Liver (tissue), 9 donors: ENCODE data around the gene RAB5IF. TPM values are rescaled to one million over a fixed set of nuclear protein-coding genes. Genes with fewer than 3 reads are reported as not detected.

Experiments used
- DNase-seq: peaks from one replicate; pipeline ENCODE4 v3.0.0-alpha.2; 2017; ENCODE audit warnings: low spot score
- H3K27ac ChIP-seq, 2 donors: one replicate each; pipeline ENCODE4 v1.7.0; 2013; ENCODE audit warnings: inconsistent platforms in 2 of 2, low read length in 2 of 2, control low read depth in 1 of 2, low read depth in 1 of 2, mild to moderate bottlenecking in 1 of 2
- H3K27me3 ChIP-seq, 4 donors: one replicate each; pipeline versions ENCODE4 v1.6.1 to v1.7.0; 2013; ENCODE audit warnings: low read length in 3 of 4, inconsistent platforms in 1 of 4, mild to moderate bottlenecking in 1 of 4, moderate library complexity in 1 of 4; ENCODE audit not compliant: control insufficient read depth in 4 of 4, insufficient read depth in 4 of 4
- H3K36me3 ChIP-seq, 4 donors: one replicate each; pipeline versions ENCODE4 v1.6.1 to v1.7.0; 2013; ENCODE audit warnings: low read length in 3 of 4, mild to moderate bottlenecking in 3 of 4, low read depth in 1 of 4, moderate library complexity in 1 of 4; ENCODE audit not compliant: control insufficient read depth in 4 of 4, insufficient read depth in 3 of 4
- H3K4me1 ChIP-seq, 4 donors: one replicate each; pipeline versions ENCODE4 v1.6.1 to v1.7.0; 2013; ENCODE audit warnings: low read length in 3 of 4, mild to moderate bottlenecking in 3 of 4, moderate library complexity in 1 of 4; ENCODE audit not compliant: control insufficient read depth in 4 of 4, insufficient read depth in 4 of 4
- H3K4me3 ChIP-seq, 3 donors: one replicate each; pipeline versions ENCODE4 v1.6.1 to v1.7.0; 2013; ENCODE audit warnings: low read length in 3 of 3, control low read depth in 1 of 3, low read depth in 1 of 3, mild to moderate bottlenecking in 1 of 3
- H3K9ac ChIP-seq, 2 donors: one replicate each; pipeline ENCODE4 v1.7.0; 2013; ENCODE audit warnings: low read length in 2 of 2, mild to moderate bottlenecking in 2 of 2, moderate library complexity in 2 of 2, control low read depth in 1 of 2, low read depth in 1 of 2
- H3K9me3 ChIP-seq, 4 donors: one replicate each; pipeline versions ENCODE4 v1.6.1 to v1.7.0; 2013; ENCODE audit warnings: low read length in 3 of 4; ENCODE audit not compliant: control insufficient read depth in 4 of 4
- CTCF ChIP-seq: fragments of 150-350 bp; IDR thresholded peaks from 2 replicates; pipeline ENCODE4 v1.5.1; 2017; ENCODE audit warnings: improper control_type of control experiment, low read depth, low read length; ENCODE audit not compliant: missing input control
- EGR1 ChIP-seq, 2 donors: IDR thresholded peaks; 2 replicates each; pipeline ENCODE4 v1.6.1; 2016 to 2018; ENCODE audit warnings: antibody characterized with exemption in 2 of 2, low read depth in 2 of 2
- FOXA1 ChIP-seq: IDR thresholded peaks from 2 replicates; pipeline ENCODE4 v1.6.1; 2016; ENCODE audit warnings: antibody characterized with exemption
- FOXA2 ChIP-seq: IDR thresholded peaks from 2 replicates; pipeline ENCODE4 v1.6.1; 2016; ENCODE audit warnings: antibody characterized with exemption
- GABPA ChIP-seq, 2 donors: IDR thresholded peaks in 1 of 2; conservative IDR thresholded peaks in 1 of 2; 2 replicates each; pipeline ENCODE4 v1.6.1; 2016; ENCODE audit warnings: antibody characterized with exemption in 2 of 2, mild to moderate bottlenecking in 1 of 2, moderate library complexity in 1 of 2
- HNF4A ChIP-seq, 2 donors: conservative IDR thresholded peaks; 2 replicates each; pipeline ENCODE4 v1.6.1; 2016; ENCODE audit warnings: antibody characterized with exemption in 2 of 2, mild to moderate bottlenecking in 2 of 2
- HNF4G ChIP-seq: IDR thresholded peaks from 2 replicates; pipeline ENCODE4 v1.6.1; 2016; ENCODE audit warnings: antibody characterized with exemption
- JUND ChIP-seq, 2 donors: IDR thresholded peaks; 2 replicates each; pipeline ENCODE4 v1.6.1; 2016; ENCODE audit warnings: antibody characterized with exemption in 2 of 2
- MAX ChIP-seq: IDR thresholded peaks from 2 replicates; pipeline ENCODE4 v1.6.1; 2016; ENCODE audit warnings: antibody characterized with exemption
- RAD21 ChIP-seq, 2 donors: IDR thresholded peaks; 2 replicates each; pipeline ENCODE4 v1.6.1; 2016; ENCODE audit warnings: antibody characterized with exemption in 2 of 2, mild to moderate bottlenecking in 2 of 2
- REST ChIP-seq: IDR thresholded peaks from 2 replicates; pipeline ENCODE4 v1.6.1; 2016; ENCODE audit warnings: antibody characterized with exemption, mild to moderate bottlenecking
- RXRA ChIP-seq, 2 donors: IDR thresholded peaks; 2 replicates each; pipeline ENCODE4 v1.6.1; 2017 to 2018; ENCODE audit warnings: antibody characterized with exemption in 2 of 2, mild to moderate bottlenecking in 1 of 2
- SP1 ChIP-seq: IDR thresholded peaks from 2 replicates; pipeline ENCODE4 v1.6.1; 2018; ENCODE audit warnings: antibody characterized with exemption, mild to moderate bottlenecking
- TAF1 ChIP-seq: conservative IDR thresholded peaks from 2 replicates; pipeline ENCODE4 v1.6.1; 2016; ENCODE audit warnings: antibody characterized with exemption, mild to moderate bottlenecking
- YY1 ChIP-seq: IDR thresholded peaks from 2 replicates; pipeline ENCODE4 v1.6.1; 2016; ENCODE audit warnings: antibody characterized with exemption, mild to moderate bottlenecking
- WGBS: extraction: QIAGEN DNeasy Blood & Tissue Kit; methylation state at CpG from one replicate; pipeline ENCODE4 v1.1.7; 2013; 5-methylcytosine and 5-hydroxymethylcytosine counted together
- polyA plus RNA-seq, 2 donors: library from polyadenylated mRNA; stranded (reverse) in 1 of 2; unstranded in 1 of 2; fragments of 200-250 nt in 1 of 2; fragments of >200 nt in 1 of 2; fragmentation: Nextera tagmentation in 1 of 2; extraction: Ambion mirVana in 1 of 2; gene quantifications; one replicate each; pipeline versions ENCODE4 v1.2.1 to v1.2.3, GENCODE V29; 2013 to 2015
- total RNA-seq, 2 donors: library from RNA; depleted of rRNA; stranded (reverse); fragments of >200 nt; gene quantifications; one replicate each; pipeline ENCODE4 v1.2.3, GENCODE V29; 2014
- TF ChIP-seq, protein P1 (sequence below): IDR thresholded peaks from 2 replicates; pipeline ENCODE4 v1.6.1; 2016; ENCODE audit warnings: antibody characterized with exemption
- TF ChIP-seq, protein P2 (sequence below): IDR thresholded peaks from 2 replicates; pipeline ENCODE4 v1.6.1; 2016; ENCODE audit warnings: antibody characterized with exemption
- donor health status: healthy.
- donor health status: healthy.
- donor health status: healthy.
- donor health status: healthy.
- donor health status: healthy.

The RAB5IF gene
- total and polyA plus RNA-seq, 4 donors = 58.9 to 170 (median 125) TPM

DNA sequence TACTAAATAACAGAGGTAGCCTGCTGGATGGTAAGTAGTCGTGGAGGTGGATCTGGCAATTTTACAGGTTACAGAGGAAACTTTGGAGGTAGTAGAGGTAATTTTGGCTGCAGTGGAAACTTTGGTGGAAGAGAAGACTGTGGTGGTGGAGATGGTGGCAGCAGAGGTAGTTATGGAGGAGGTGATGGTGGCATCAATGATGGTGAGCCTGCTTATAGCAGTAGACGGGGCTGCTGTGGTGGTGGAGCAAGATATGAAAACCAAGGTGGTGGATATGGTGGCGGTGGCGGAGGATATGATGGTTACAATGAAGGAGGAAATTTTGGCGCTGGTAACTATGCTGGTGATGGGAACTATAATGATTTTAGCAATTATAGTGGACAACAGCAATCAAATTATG lies 15.3 kb downstream of the RAB5IF start:
- no peaks in the 10 kb centered on the region for H3K27me3 ChIP-seq
- no peak overlapping the region for H3K9ac ChIP-seq
- H3K4me1 ChIP-seq = peaks cover 0 to 4% (median 1%) of the 10 kb centered on the region in 4 donors
- TF ChIP-seq RAD21 (IDR thresholded peaks at IDR 0.05) (no peak), YY1 (no peak), EGR1 (IDR thresholded peaks at IDR 0.05; ENCODE audit: low read depth in 2 of 2) (no peak), MAX (no peak), CTCF (no peak), JUND (IDR thresholded peaks at IDR 0.05) (no peak), HNF4G (no peak), REST (no peak), FOXA2 (no peak), TAF1 (no peak), HNF4A (conservative IDR thresholded peaks at IDR 0.05) (no peak), FOXA1 (no peak), SP1 (no peak), GABPA (IDR thresholded peaks at IDR 0.05 in 1 of 2, conservative IDR thresholded peaks at IDR 0.05 in 1 of 2) (no peak), RXRA (IDR thresholded peaks at IDR 0.05) (no peak)
- TF ChIP-seq, protein P1, sequence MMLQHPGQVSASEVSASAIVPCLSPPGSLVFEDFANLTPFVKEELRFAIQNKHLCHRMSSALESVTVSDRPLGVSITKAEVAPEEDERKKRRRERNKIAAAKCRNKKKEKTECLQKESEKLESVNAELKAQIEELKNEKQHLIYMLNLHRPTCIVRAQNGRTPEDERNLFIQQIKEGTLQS = no peak
- TF ChIP-seq, protein P2, sequence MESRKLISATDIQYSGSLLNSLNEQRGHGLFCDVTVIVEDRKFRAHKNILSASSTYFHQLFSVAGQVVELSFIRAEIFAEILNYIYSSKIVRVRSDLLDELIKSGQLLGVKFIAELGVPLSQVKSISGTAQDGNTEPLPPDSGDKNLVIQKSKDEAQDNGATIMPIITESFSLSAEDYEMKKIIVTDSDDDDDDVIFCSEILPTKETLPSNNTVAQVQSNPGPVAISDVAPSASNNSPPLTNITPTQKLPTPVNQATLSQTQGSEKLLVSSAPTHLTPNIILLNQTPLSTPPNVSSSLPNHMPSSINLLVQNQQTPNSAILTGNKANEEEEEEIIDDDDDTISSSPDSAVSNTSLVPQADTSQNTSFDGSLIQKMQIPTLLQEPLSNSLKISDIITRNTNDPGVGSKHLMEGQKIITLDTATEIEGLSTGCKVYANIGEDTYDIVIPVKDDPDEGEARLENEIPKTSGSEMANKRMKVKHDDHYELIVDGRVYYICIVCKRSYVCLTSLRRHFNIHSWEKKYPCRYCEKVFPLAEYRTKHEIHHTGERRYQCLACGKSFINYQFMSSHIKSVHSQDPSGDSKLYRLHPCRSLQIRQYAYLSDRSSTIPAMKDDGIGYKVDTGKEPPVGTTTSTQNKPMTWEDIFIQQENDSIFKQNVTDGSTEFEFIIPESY = no peak
- H3K4me3 ChIP-seq = no peak overlapping the region
- no peak for DNase-seq
- 98% methylated on average over 5 of the region's 5 CpGs for WGBS
- no peaks in the 10 kb centered on the region for H3K9me3 ChIP-seq
- no peak overlapping the region for H3K27ac ChIP-seq
- H3K36me3 ChIP-seq = no peaks in the 10 kb centered on the region

DNA sequence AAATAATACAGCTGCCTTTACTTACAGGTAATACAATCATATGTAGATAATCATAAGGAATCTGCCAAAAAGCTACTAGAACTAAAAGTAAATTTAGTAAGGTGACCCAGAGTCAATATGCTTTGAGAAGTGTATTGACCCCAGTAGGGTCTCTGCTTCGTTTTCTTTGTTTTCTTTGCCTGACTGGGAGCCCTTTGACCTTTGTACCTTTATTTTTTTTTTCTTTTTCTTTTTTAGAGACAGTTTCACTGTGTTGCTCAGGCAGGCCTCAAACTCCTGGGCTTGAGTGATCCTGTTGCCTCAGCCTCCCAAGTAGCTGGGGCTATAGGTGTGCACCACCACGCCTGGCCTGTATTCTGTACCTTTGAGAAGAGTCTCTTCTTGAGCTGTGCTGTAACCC lies 17.9 kb downstream of the RAB5IF start:
- Histone ChIP-seq H3K27ac (no peak overlapping the region), H3K4me3 (no peak overlapping the region), H3K9me3 (no peaks in the 10 kb centered on the region), H3K4me1 (peaks cover 0 to 4% (median 1%) of the 10 kb centered on the region in 4 donors), H3K36me3 (no peaks in the 10 kb centered on the region), H3K27me3 (no peaks in the 10 kb centered on the region), H3K9ac (no peak overlapping the region)
- DNase-seq = no peak
- WGBS = 61% methylated on average over 2 of the region's 2 CpGs
- TF ChIP-seq HNF4A (conservative IDR thresholded peaks at IDR 0.05) = peak; percentile 10 to 41
- no peak for TF ChIP-seq HNF4G
